Measurements from ENCODE around the gene CTTN. TPM values are rescaled to one million over a fixed set of nuclear protein-coding genes. Genes with fewer than 3 reads are reported as not detected.

CTTN gene
- total RNA-seq, 4 donors from 2014 or later = 111 to 164 (median 146) TPM

DNA sequence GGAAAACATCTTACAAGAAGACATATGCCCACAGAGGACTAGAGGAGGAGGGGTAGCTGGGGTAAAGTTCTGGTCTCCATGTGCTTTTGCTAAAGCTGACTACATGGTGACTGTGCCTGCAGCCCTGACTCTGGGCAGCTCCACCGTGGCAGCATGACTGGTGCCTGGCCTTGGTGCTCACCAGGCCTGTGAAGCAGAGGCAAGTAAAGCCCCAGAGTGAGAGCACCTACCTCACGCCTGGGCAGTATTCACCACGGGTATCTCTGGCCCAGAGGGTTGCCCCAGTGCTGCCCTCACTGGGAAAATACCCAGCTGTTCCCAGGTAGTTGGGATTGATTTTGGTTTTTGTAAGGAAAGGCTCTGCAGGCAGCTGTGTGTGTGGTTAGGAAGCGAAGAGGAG lies 78.3 kb downstream of the CTTN start:
- WGBS = 87% methylated on average over 4 of the region's 4 CpGs
- DNase-seq (ENCODE audit: extremely low spot score) = no peak
- no peak overlapping the region for H3K27ac ChIP-seq (replicated peaks in 1 of 4)
- peaks cover 0 to 2% (median under 1%) of the 10 kb centered on the region in 4 donors for H3K4me1 ChIP-seq
- TF ChIP-seq POLR2A (IDR thresholded peaks at IDR 0.05; ENCODE audit: low read depth) (no peak), POLR2AphosphoS5 (IDR thresholded peaks at IDR 0.05) (no peak), EP300 (IDR thresholded peaks at IDR 0.05) (no peak)
- TF ChIP-seq, protein P1, sequence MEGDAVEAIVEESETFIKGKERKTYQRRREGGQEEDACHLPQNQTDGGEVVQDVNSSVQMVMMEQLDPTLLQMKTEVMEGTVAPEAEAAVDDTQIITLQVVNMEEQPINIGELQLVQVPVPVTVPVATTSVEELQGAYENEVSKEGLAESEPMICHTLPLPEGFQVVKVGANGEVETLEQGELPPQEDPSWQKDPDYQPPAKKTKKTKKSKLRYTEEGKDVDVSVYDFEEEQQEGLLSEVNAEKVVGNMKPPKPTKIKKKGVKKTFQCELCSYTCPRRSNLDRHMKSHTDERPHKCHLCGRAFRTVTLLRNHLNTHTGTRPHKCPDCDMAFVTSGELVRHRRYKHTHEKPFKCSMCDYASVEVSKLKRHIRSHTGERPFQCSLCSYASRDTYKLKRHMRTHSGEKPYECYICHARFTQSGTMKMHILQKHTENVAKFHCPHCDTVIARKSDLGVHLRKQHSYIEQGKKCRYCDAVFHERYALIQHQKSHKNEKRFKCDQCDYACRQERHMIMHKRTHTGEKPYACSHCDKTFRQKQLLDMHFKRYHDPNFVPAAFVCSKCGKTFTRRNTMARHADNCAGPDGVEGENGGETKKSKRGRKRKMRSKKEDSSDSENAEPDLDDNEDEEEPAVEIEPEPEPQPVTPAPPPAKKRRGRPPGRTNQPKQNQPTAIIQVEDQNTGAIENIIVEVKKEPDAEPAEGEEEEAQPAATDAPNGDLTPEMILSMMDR (IDR thresholded peaks at IDR 0.05) = no peak
- peaks cover 0 to 5% (median 0%) of the 10 kb centered on the region in 4 donors for H3K36me3 ChIP-seq
- no peaks in the 10 kb centered on the region for H3K9me3 ChIP-seq
- intact Hi-C loops (cut with DNase I) = no loop called here
- H3K27me3 ChIP-seq = no peaks in the 10 kb centered on the region
- no peak overlapping the region for H3K4me3 ChIP-seq

DNA sequence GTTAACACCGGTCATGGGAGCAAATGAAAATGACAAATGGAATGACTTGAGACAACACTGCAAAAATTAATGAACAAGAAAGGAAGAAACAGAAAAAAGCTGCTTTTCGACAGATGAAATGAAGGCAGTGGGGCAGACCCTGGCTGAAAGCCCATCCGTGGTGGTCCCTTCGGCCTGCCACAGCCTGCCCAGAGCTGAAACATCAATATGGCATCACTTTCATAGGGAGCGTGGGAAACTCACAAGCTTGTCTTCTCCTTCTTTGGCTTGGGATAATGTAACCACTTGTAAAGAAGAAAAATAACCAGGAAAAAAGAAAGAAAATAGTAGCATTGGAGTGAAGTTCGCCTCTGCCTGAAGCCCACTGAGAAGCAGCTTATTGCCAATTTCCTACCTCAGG lies 78.8 kb downstream of the CTTN start:
- H3K4me3 ChIP-seq = no peak overlapping the region
- TF ChIP-seq, protein P1 (IDR thresholded peaks at IDR 0.05) = no peak
- no peak for TF ChIP-seq POLR2A (IDR thresholded peaks at IDR 0.05; ENCODE audit: low read depth)
- TF ChIP-seq EP300 (IDR thresholded peaks at IDR 0.05) = no peak
- TF ChIP-seq POLR2AphosphoS5 (IDR thresholded peaks at IDR 0.05) = no peak
- peaks cover 3 to 6% (median 5%) of the 10 kb centered on the region in 4 donors for H3K4me1 ChIP-seq
- no peak overlapping the region for H3K27ac ChIP-seq (replicated peaks in 1 of 4)
- intact Hi-C loops (cut with DNase I) = no loop called here
- peaks cover 0 to 5% (median 0%) of the 10 kb centered on the region in 4 donors for H3K36me3 ChIP-seq
- H3K27me3 ChIP-seq = no peaks in the 10 kb centered on the region
- H3K9me3 ChIP-seq = no peaks in the 10 kb centered on the region
- no peak for DNase-seq (ENCODE audit: extremely low spot score)
- 79% methylated on average over 6 of the region's 6 CpGs for WGBS

DNA sequence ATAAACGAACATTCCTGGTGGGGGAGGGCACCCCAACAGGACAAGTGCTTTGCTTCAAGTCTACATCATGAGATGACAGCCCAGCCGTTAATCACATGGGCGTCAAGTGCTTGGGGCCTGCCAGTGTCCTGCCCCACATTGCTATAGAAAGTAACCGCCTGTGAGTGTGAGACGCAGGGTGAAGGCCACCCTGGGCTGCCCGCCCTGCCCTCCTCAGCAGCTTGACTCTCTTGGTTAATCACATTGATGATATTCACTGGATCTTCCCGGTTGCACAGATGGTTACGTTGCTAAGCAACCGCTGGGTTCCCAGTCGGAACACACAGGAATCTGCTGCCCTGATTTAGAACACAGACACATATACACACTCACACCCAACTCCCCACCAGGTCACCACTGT lies 79.3 kb downstream of the CTTN start:
- TF ChIP-seq POLR2A (IDR thresholded peaks at IDR 0.05; ENCODE audit: low read depth) (no peak), POLR2AphosphoS5 (IDR thresholded peaks at IDR 0.05) (no peak), EP300 (IDR thresholded peaks at IDR 0.05) (no peak)
- TF ChIP-seq, protein P1 (IDR thresholded peaks at IDR 0.05) = no peak
- peaks cover 4 to 10% (median 9%) of the 10 kb centered on the region in 4 donors for H3K4me1 ChIP-seq
- intact Hi-C loops (cut with DNase I) = no loop called here
- no peak for DNase-seq (ENCODE audit: extremely low spot score)
- H3K27me3 ChIP-seq = no peaks in the 10 kb centered on the region
- H3K9me3 ChIP-seq = no peaks in the 10 kb centered on the region
- no peak overlapping the region for H3K4me3 ChIP-seq
- no peak overlapping the region for H3K27ac ChIP-seq (replicated peaks in 1 of 4)
- 60% methylated on average over 10 of the region's 10 CpGs for WGBS
- peaks cover 0 to 5% (median 0%) of the 10 kb centered on the region in 4 donors for H3K36me3 ChIP-seq

- intact Hi-C loops (cut with DNase I) = no loop called here
- Histone ChIP-seq H3K9me3 (no peaks in the 10 kb centered on the region), H3K4me1 (peaks cover 9 to 15% (median 14%) of the 10 kb centered on the region in 4 donors), H3K36me3 (peaks cover 0 to 5% (median 0%) of the 10 kb centered on the region in 4 donors), H3K4me3 (no peak overlapping the region), H3K27me3 (no peaks in the 10 kb centered on the region), H3K27ac (replicated peaks in 1 of 4) (no peak overlapping the region)
- TF ChIP-seq, protein P1 (IDR thresholded peaks at IDR 0.05) = no peak
- no peak for TF ChIP-seq POLR2A (IDR thresholded peaks at IDR 0.05; ENCODE audit: low read depth)
- no peak for TF ChIP-seq POLR2AphosphoS5 (IDR thresholded peaks at IDR 0.05)
- TF ChIP-seq EP300 (IDR thresholded peaks at IDR 0.05) = no peak
- no peak for DNase-seq (ENCODE audit: extremely low spot score)
- WGBS = 88% methylated on average over 11 of the region's 11 CpGs
Observed at GRCh38 chr11:70478166-70478890, 80.0 kb downstream of the CTTN start.
